MM.1S (cell line): ENCODE data around the gene SCP2.

Experiments
- DNase-seq: peaks from one replicate; pipeline ENCODE4 v3.0.0-alpha.2; 2015
- H2AFZ ChIP-seq: fragments of 300-600 bp; sonication (generic); 2 replicates; pipeline ENCODE4 v1.6.0; 2016; ENCODE audit warnings: antibody characterized with exemption, low read length
- H3F3A ChIP-seq: fragments of 300-600 bp; sonication (generic); 2 replicates; pipeline ENCODE4 v1.6.1; 2016; ENCODE audit warnings: mild to moderate bottlenecking, antibody characterized with exemption, low read length, moderate library complexity, mixed read lengths; ENCODE audit not compliant: insufficient read depth
- H3K27ac ChIP-seq: fragments of 300-600 bp; sonication (generic); 2 replicates; pipeline ENCODE4 v1.5.1; 2016; ENCODE audit warnings: mild to moderate bottlenecking, low read length
- H3K27me3 ChIP-seq: fragments of 300-600 bp; sonication (generic); replicated peaks from 2 replicates; pipeline ENCODE4 v1.6.0; 2016; ENCODE audit warnings: low read length; ENCODE audit not compliant: insufficient read depth
- H3K36me3 ChIP-seq: fragments of 300-600 bp; sonication (generic); replicated peaks from 2 replicates; pipeline ENCODE4 v1.6.1; 2016; ENCODE audit warnings: mild to moderate bottlenecking, low read length, mixed read lengths; ENCODE audit not compliant: insufficient read depth
- H3K4me1 ChIP-seq: fragments of 300-600 bp; sonication (generic); 2 replicates; pipeline ENCODE4 v1.6.1; 2016; ENCODE audit warnings: low read length, mixed read lengths
- H3K4me2 ChIP-seq: fragments of 300-600 bp; sonication (generic); 2 replicates; pipeline ENCODE4 v1.6.0; 2016; ENCODE audit warnings: low read depth, low read length
- H3K4me3 ChIP-seq: fragments of 300-600 bp; sonication (generic); 2 replicates; pipeline ENCODE4 v1.5.1; 2016; ENCODE audit warnings: low read length, mixed read lengths
- H3K79me2 ChIP-seq: fragments of 300-600 bp; sonication (generic); 2 replicates; pipeline ENCODE4 v1.6.1; 2016; ENCODE audit warnings: mixed run types, low read length, mixed read lengths
- H3K9ac ChIP-seq: fragments of 300-600 bp; sonication (generic); 2 replicates; pipeline ENCODE4 v1.6.1; 2016; ENCODE audit warnings: low read length, mixed read lengths
- H3K9me2 ChIP-seq: fragments of 300-600 bp; sonication (generic); replicated peaks from 2 replicates; pipeline ENCODE4 v1.6.1; 2016; ENCODE audit warnings: mild to moderate bottlenecking, low read length, mixed read lengths; ENCODE audit not compliant: insufficient read depth
- H3K9me3 ChIP-seq: fragments of 300-600 bp; sonication (generic); replicated peaks from 2 replicates; pipeline ENCODE4 v1.6.1; 2016; ENCODE audit warnings: mild to moderate bottlenecking, low read length, mixed read lengths; ENCODE audit not compliant: insufficient read depth
- H4K20me1 ChIP-seq: fragments of 300-600 bp; sonication (generic); 2 replicates; pipeline ENCODE4 v1.6.1; 2016; ENCODE audit warnings: mild to moderate bottlenecking, low read length, moderate library complexity, mixed read lengths; ENCODE audit not compliant: insufficient read depth
- CTCF ChIP-seq: fragments of 300-600 bp; sonication (generic); IDR thresholded peaks from 2 replicates; pipeline ENCODE4 v1.5.1; 2016; ENCODE audit warnings: antibody characterized with exemption, low read length, mixed read lengths
- EZH2 ChIP-seq: fragments of 300-600 bp; sonication (generic); optimal IDR thresholded peaks from 2 replicates; pipeline ENCODE3; 2017; ENCODE audit warnings: low read depth, mild to moderate bottlenecking, antibody characterized with exemption, low read length, mixed read lengths
- EZH2phosphoT487 ChIP-seq: fragments of 300-600 bp; sonication (generic); IDR thresholded peaks from 2 replicates; pipeline ENCODE4 v1.6.1; 2018; ENCODE audit warnings: antibody characterized with exemption, low read length

The SCP2 gene

GRCh38 chr1:53050310-53050709 lies 123.2 kb downstream of the SCP2 start:
- Histone ChIP-seq H3K4me3 (no peak overlapping the region), H3K9me2 (no peaks in the 10 kb centered on the region), H3K36me3 (no peaks in the 10 kb centered on the region), H3K27ac (no peak overlapping the region), H4K20me1 (no peaks in the 10 kb centered on the region), H3K4me1 (no peaks in the 10 kb centered on the region), H3K79me2 (no peaks in the 10 kb centered on the region), H3K27me3 (no peaks in the 10 kb centered on the region), H3F3A (no peaks in the 10 kb centered on the region), H3K9ac (no peak overlapping the region), H3K9me3 (no peaks in the 10 kb centered on the region), H3K4me2 (no peak overlapping the region), H2AFZ (no peak overlapping the region)
- no peak for DNase-seq
- no peak for TF ChIP-seq EZH2phosphoT487
- TF ChIP-seq EZH2: no peak
- TF ChIP-seq CTCF: no peak

- H2AFZ ChIP-seq: no peak overlapping the region
- H3K79me2 ChIP-seq: no peaks in the 10 kb centered on the region
- DNase-seq: no peak
- no peak overlapping the region for H3K4me2 ChIP-seq
- H4K20me1 ChIP-seq: no peaks in the 10 kb centered on the region
- H3K36me3 ChIP-seq: no peaks in the 10 kb centered on the region
- no peaks in the 10 kb centered on the region for H3K9me2 ChIP-seq
- TF ChIP-seq EZH2: no peak
- no peak for TF ChIP-seq EZH2phosphoT487
- TF ChIP-seq CTCF: no peak
- no peaks in the 10 kb centered on the region for H3K9me3 ChIP-seq
- no peaks in the 10 kb centered on the region for H3K27me3 ChIP-seq
- no peak overlapping the region for H3K27ac ChIP-seq
- H3F3A ChIP-seq: no peaks in the 10 kb centered on the region
- H3K9ac ChIP-seq: no peak overlapping the region
- H3K4me1 ChIP-seq: no peaks in the 10 kb centered on the region
- H3K4me3 ChIP-seq: no peak overlapping the region
These were observed 124.6 kb downstream of the SCP2 start for GRCh38 chr1:53051676-53052075.

GRCh38 chr1:53057127-53057526 lies 130.1 kb downstream of the SCP2 start:
- TF ChIP-seq EZH2 (no peak), CTCF (no peak), EZH2phosphoT487 (no peak)
- Histone ChIP-seq H3F3A (no peaks in the 10 kb centered on the region), H3K9me3 (no peaks in the 10 kb centered on the region), H3K4me3 (no peak overlapping the region), H3K36me3 (no peaks in the 10 kb centered on the region), H3K27me3 (peaks cover 11% of the 10 kb centered on the region), H3K9ac (no peak overlapping the region), H3K9me2 (no peaks in the 10 kb centered on the region), H3K4me1 (no peaks in the 10 kb centered on the region), H2AFZ (no peak overlapping the region), H3K4me2 (no peak overlapping the region), H3K79me2 (no peaks in the 10 kb centered on the region), H3K27ac (no peak overlapping the region), H4K20me1 (no peaks in the 10 kb centered on the region)
- no peak for DNase-seq
